Hepatocyte (in vitro differentiated cells): ENCODE measurements around the gene OR10AD1.

Experiments
- EZH2 ChIP-seq: fragments of 200-600 bp; sonication (generic); IDR thresholded peaks from 2 replicates; pipeline ENCODE4 v1.6.1; 2016; ENCODE audit warnings: antibody characterized with exemption, mild to moderate bottlenecking, borderline replicate concordance
- EZH2phosphoT487 ChIP-seq: fragments of 200-600 bp; sonication (generic); IDR thresholded peaks from one replicate; pipeline ENCODE4 v1.6.1; 2018; ENCODE audit warnings: antibody characterized with exemption, mild to moderate bottlenecking, low read depth, moderate library complexity; ENCODE audit not compliant: unreplicated experiment, severe bottlenecking
- TF ChIP-seq, protein P1 (sequence below): fragments of 200-600 bp; sonication (generic); IDR thresholded peaks from 2 replicates; pipeline ENCODE4 v1.5.1; 2016; ENCODE audit warnings: antibody characterized with exemption, mild to moderate bottlenecking; ENCODE audit not compliant: poor library complexity

DNA sequence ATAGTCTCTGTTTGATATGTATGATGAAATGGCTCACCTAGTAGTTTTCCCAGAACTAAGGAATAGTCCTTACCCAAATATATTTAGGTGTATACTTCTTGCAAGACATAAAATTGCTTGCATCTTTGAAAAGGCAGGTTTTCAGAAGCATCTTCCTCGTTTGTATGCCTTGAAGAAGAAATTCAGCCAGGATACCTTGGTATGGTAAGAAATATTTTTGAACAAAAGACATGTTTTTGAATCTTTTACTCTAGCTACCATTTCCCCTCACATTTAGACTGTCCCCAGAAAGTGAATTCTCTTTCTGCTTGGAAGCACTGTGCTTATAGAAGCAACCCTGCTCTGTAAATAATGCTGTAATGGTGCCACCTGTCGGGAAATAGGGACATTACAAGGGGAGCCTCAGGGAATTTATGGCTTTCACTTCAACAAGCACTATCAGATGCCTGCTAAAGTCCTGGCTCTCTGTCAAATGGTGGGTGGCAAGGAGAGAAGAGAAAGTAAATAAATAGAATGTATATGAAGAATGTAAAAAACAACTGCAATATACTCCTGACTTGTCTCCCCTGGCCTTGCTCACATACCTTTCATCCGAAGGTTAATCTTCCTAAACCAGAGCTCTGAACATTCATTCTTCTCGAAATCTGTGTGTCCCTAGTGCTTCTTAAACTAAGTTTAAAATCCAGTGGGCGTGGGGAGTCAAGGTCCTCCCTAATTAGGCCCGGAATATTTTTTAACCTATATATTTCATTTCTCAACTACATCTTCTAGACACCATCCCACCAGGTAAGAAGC is 13.6 kb downstream of the OR10AD1 start:
- TF ChIP-seq, protein P1, sequence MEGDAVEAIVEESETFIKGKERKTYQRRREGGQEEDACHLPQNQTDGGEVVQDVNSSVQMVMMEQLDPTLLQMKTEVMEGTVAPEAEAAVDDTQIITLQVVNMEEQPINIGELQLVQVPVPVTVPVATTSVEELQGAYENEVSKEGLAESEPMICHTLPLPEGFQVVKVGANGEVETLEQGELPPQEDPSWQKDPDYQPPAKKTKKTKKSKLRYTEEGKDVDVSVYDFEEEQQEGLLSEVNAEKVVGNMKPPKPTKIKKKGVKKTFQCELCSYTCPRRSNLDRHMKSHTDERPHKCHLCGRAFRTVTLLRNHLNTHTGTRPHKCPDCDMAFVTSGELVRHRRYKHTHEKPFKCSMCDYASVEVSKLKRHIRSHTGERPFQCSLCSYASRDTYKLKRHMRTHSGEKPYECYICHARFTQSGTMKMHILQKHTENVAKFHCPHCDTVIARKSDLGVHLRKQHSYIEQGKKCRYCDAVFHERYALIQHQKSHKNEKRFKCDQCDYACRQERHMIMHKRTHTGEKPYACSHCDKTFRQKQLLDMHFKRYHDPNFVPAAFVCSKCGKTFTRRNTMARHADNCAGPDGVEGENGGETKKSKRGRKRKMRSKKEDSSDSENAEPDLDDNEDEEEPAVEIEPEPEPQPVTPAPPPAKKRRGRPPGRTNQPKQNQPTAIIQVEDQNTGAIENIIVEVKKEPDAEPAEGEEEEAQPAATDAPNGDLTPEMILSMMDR = peak; percentile 86
- no peak for TF ChIP-seq EZH2phosphoT487
- TF ChIP-seq EZH2 = no peak
